Cardiac muscle cell (in vitro differentiated cells and primary cell): ENCODE results near the gene ZNF438. TPM values are rescaled to one million over a fixed set of nuclear protein-coding genes. Genes with fewer than 3 reads are reported as not detected.
A peak's percentile ranks its signal among the peaks of the same experiment; 100 is the strongest.

ENCODE experiments used
- DNase-seq, 2 donors: peaks; one replicate each; pipeline versions ENCODE4 v3.0.0 to v3.0.0-alpha.2; 2010 to 2017; ENCODE audit warnings: low read depth in 1 of 2, low spot score in 1 of 2
- H3K27ac ChIP-seq: fragments of 200-600 bp; sonication (generic); 2 replicates; pipeline ENCODE4 v1.5.1; 2016
- H3K27me3 ChIP-seq: fragments of 200-600 bp; sonication (generic); 2 replicates; pipeline ENCODE4 v1.6.0; 2016; ENCODE audit warnings: control low read depth
- H3K36me3 ChIP-seq: fragments of 200-600 bp; sonication (generic); 2 replicates; pipeline ENCODE4 v1.5.1; 2016; ENCODE audit warnings: control low read depth
- H3K4me1 ChIP-seq: fragments of 200-600 bp; sonication (generic); 2 replicates; pipeline ENCODE4 v1.8.1; 2017; ENCODE audit warnings: low read depth, mild to moderate bottlenecking, mixed run types
- H3K4me3 ChIP-seq: fragments of 200-600 bp; sonication (generic); 2 replicates; pipeline ENCODE4 v1.5.1; 2016; ENCODE audit warnings: mild to moderate bottlenecking
- H3K9me3 ChIP-seq: fragments of 200-600 bp; sonication (generic); 2 replicates; pipeline ENCODE4 v1.5.1; 2017; ENCODE audit warnings: low read depth, mild to moderate bottlenecking, control low read depth
- polyA plus RNA-seq: library from polyadenylated mRNA; unstranded; fragments of >200 nt; fragmentation: Nextera tagmentation; extraction: Ambion mirVana; gene quantifications from 2 replicates; pipeline ENCODE4 v1.2.1, GENCODE V29; 2016
- total RNA-seq: library from RNA; depleted of rRNA; stranded (reverse); fragments of >200 nt; gene quantifications from 2 replicates; pipeline ENCODE4 v1.2.3, GENCODE V29; 2016
- TF ChIP-seq, protein P1 (sequence below): IDR thresholded peaks from 2 replicates; pipeline ENCODE4 v1.5.1; 2012; ENCODE audit warnings: low read depth, mild to moderate bottlenecking, low read length

The ZNF438 gene
- total and polyA plus RNA-seq, 2 experiments from 2014 or later = 2.9 to 6.0 TPM

DNA sequence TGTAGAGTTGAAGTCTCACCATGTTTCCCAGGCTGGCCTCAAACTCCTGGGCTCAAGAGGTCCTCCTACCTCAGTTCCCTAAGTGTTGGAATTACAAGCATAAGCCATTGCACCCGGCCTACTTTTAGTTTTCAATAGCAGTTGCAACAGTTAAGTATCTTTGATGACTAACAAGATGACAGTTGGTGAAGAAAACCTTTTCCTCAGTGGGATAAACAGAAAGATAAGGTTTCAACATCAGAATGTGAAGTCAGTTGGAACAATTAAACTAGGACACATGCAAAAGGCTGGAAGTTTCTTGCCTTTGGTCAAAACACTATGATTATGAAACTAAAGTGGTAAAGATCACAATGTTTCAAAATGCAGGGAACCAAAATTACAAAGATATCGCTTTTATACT, 169.2 kb downstream of the ZNF438 start:
- peak in 1 of 2 donors; percentile 91 for DNase-seq
- Histone ChIP-seq H3K27me3 (no peaks in the 10 kb centered on the region), H3K36me3 (no peaks in the 10 kb centered on the region), H3K9me3 (no peaks in the 10 kb centered on the region), H3K27ac (no peak overlapping the region), H3K4me3 (no peak overlapping the region), H3K4me1 (no peaks in the 10 kb centered on the region)
- TF ChIP-seq, protein P1, sequence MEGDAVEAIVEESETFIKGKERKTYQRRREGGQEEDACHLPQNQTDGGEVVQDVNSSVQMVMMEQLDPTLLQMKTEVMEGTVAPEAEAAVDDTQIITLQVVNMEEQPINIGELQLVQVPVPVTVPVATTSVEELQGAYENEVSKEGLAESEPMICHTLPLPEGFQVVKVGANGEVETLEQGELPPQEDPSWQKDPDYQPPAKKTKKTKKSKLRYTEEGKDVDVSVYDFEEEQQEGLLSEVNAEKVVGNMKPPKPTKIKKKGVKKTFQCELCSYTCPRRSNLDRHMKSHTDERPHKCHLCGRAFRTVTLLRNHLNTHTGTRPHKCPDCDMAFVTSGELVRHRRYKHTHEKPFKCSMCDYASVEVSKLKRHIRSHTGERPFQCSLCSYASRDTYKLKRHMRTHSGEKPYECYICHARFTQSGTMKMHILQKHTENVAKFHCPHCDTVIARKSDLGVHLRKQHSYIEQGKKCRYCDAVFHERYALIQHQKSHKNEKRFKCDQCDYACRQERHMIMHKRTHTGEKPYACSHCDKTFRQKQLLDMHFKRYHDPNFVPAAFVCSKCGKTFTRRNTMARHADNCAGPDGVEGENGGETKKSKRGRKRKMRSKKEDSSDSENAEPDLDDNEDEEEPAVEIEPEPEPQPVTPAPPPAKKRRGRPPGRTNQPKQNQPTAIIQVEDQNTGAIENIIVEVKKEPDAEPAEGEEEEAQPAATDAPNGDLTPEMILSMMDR = no peak

DNA sequence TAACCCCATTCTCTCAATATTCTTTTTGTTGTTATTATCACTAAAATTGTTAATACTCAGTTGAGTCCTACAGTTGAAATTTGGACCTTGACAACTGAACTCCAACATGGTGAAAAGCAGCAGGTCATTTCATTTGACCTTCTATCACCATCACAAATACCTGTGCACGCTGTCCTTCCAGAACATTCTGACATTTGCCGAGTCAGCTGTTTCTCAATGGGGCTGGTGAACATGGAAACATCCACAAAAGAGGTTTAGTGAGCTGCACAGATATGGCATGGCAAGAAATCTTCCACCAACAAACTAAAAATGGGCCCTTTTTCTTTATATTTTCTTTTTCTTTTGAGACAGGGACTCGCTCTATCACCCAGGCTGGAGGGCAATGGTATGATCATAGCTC, 169.7 kb downstream of the ZNF438 start:
- H3K27me3 ChIP-seq = no peaks in the 10 kb centered on the region
- DNase-seq = no peak
- no peak overlapping the region for H3K27ac ChIP-seq
- no peaks in the 10 kb centered on the region for H3K9me3 ChIP-seq
- H3K4me3 ChIP-seq = no peak overlapping the region
- no peaks in the 10 kb centered on the region for H3K4me1 ChIP-seq
- TF ChIP-seq, protein P1 = no peak
- H3K36me3 ChIP-seq = no peaks in the 10 kb centered on the region

DNA sequence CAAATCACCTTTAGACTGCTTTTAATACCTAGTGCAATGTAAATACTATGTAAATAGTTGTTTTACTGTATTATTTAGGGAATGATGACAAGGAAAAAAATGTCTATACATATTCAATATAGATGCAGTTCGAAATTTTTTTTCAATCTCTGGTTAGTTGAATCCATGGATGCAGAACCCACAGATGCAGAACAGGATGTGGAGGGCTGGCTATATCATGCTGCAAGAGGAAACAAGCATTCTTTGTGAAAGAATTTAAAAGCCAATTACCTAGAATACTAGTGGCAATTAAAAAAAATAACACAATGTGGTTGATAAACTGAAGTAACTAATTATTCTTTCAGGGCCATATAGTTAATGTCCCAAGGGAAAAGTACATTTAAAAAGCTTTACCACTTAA, 170.4 kb downstream of the ZNF438 start:
- Histone ChIP-seq H3K27ac (no peak overlapping the region), H3K4me1 (no peaks in the 10 kb centered on the region), H3K4me3 (no peak overlapping the region), H3K9me3 (no peaks in the 10 kb centered on the region), H3K27me3 (no peaks in the 10 kb centered on the region), H3K36me3 (no peaks in the 10 kb centered on the region)
- no peak for DNase-seq
- TF ChIP-seq, protein P1 = no peak

DNA sequence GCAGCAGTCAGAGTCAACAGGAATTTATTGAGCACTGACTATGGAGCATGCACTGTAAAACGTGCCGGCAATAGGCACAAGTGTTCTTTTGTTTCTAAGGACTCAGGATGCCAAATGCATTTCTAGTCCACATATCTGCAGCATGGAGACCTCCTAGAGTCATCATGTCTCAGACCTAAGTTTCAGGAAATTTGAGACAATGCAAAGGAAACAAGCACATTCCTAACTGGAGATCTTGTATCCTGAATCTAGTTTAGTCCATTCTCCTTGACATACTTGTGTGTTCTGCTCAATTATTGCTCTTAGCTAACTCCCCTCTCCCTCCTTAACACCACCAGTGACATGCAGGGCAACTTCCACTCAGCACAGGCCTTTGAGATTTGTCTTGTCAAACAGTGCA, 173.2 kb downstream of the ZNF438 start:
- TF ChIP-seq, protein P1 = no peak
- H3K27me3 ChIP-seq = no peaks in the 10 kb centered on the region
- H3K36me3 ChIP-seq = no peaks in the 10 kb centered on the region
- no peak overlapping the region for H3K4me3 ChIP-seq
- no peaks in the 10 kb centered on the region for H3K9me3 ChIP-seq
- peaks cover 11% of the 10 kb centered on the region for H3K4me1 ChIP-seq
- peak in 1 of 2 donors; percentile 68 for DNase-seq
- H3K27ac ChIP-seq = no peak overlapping the region

DNA sequence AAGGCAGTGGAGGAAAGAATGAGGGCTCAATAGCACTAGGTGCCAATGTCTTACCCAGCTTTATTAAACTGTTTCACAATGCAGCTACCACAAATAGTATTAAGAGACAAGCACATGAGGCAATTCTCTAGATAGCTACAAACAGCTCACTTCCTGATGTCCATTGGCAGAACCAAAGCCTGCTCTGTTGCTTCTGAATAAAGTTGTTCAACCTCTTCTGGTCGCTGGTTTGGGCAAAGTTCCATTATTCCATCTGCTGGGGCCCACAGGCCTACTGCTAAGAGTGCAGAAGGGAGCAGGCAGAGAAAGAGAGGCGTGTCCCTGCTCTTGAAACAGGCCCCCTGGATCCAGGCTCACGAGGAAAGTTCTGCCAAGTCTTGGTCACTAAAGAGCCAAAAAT, 173.9 kb downstream of the ZNF438 start:
- H3K27ac ChIP-seq = no peak overlapping the region
- DNase-seq = peak in 1 of 2 donors; percentile 98
- H3K36me3 ChIP-seq = no peaks in the 10 kb centered on the region

More for the DNA sequence above, 173.9 kb downstream of the ZNF438 start:
- TF ChIP-seq, protein P1 = no peak
- Histone ChIP-seq H3K4me3 (no peak overlapping the region), H3K9me3 (no peaks in the 10 kb centered on the region), H3K27me3 (no peaks in the 10 kb centered on the region), H3K4me1 (peaks cover 11% of the 10 kb centered on the region)
